Retina (tissue), 1 donor: ENCODE results near the gene CFC1.
"Not testable (repeated sequence)": the region's sequence is repeated elsewhere in the genome, so short reads cannot be mapped to it uniquely, and the experiment has no call there.

ENCODE experiments used
- DNase-seq: peaks from one replicate; pipeline ENCODE4 v3.0.0-alpha.2; 2016

CFC1 gene

GRCh38 chr2:130599393-130599792 is at the start of gene CFC1:
Gene CFC1, minus strand, starts transcription at chr2:130599575. Its CDS starts 288 bp downstream, at chr2:130599287.
- DNase-seq = not testable (repeated sequence)

GRCh38 chr2:130641688-130642087 is 42.3 kb upstream of the CFC1 start:
- DNase-seq = not testable (repeated sequence)

GRCh38 chr2:130638973-130639372 is 39.6 kb upstream of the CFC1 start:
- not testable (repeated sequence) for DNase-seq

GRCh38 chr2:130628784-130629475 is 29.6 kb upstream of the CFC1 start:
- not testable (repeated sequence) for DNase-seq

- DNase-seq = not testable (repeated sequence)
Observed at GRCh38 chr2:130611140-130611539, 11.8 kb upstream of the CFC1 start, which contains the start of gene POTEJ. Gene POTEJ, plus strand, starts transcription at chr2:130611440. Its CDS starts 93 bp downstream, at chr2:130611533.

- not testable (repeated sequence) for DNase-seq
Observed at GRCh38 chr2:130610486-130610885, 11.1 kb upstream of the CFC1 start.

- not testable (repeated sequence) for DNase-seq
Observed at GRCh38 chr2:130609002-130609920, 9.9 kb upstream of the CFC1 start.

GRCh38 chr2:130608276-130609001 is 9.1 kb upstream of the CFC1 start:
- not testable (repeated sequence) for DNase-seq

- DNase-seq = not testable (repeated sequence)
Observed at GRCh38 chr2:130601648-130602302, 2.4 kb upstream of the CFC1 start.

- DNase-seq = not testable (repeated sequence)
Observed at GRCh38 chr2:130599926-130600325, 551 bp upstream of the CFC1 start.

- DNase-seq = not testable (repeated sequence)
Observed at GRCh38 chr2:130598463-130598862, 912 bp downstream of the CFC1 start.

- not testable (repeated sequence) for DNase-seq
Observed at GRCh38 chr2:130597994-130598393, 1.4 kb downstream of the CFC1 start.

GRCh38 chr2:130596757-130597156 is 2.6 kb downstream of the CFC1 start:
- DNase-seq = not testable (repeated sequence)

GRCh38 chr2:130594011-130594410 is 5.4 kb downstream of the CFC1 start:
- not testable (repeated sequence) for DNase-seq

- DNase-seq = not testable (repeated sequence)
Observed at GRCh38 chr2:130592791-130593414, 6.5 kb downstream of the CFC1 start.

- DNase-seq = not testable (repeated sequence)
Observed at GRCh38 chr2:130590842-130591359, 8.5 kb downstream of the CFC1 start.

- not testable (repeated sequence) for DNase-seq
Observed at GRCh38 chr2:130590170-130590841, 9.1 kb downstream of the CFC1 start.

GRCh38 chr2:130588688-130589458 is 10.5 kb downstream of the CFC1 start:
- not testable (repeated sequence) for DNase-seq

- DNase-seq = not testable (repeated sequence)
Observed at GRCh38 chr2:130584726-130585125, 14.6 kb downstream of the CFC1 start.

- DNase-seq = not testable (repeated sequence)
Observed at GRCh38 chr2:130583582-130583981, 15.8 kb downstream of the CFC1 start.
